ENCODE results near the gene IBTK. TPM values are rescaled to one million over a fixed set of nuclear protein-coding genes. Genes with fewer than 3 reads are reported as not detected.
A peak's percentile ranks its signal among the peaks of the same experiment; 100 is the strongest.
"Not testable (repeated sequence)": the region's sequence is repeated elsewhere in the genome, so short reads cannot be mapped to it uniquely, and the experiment has no call there.

Gene IBTK
- total and polyA plus RNA-seq, 5 donors: 16.9 to 39.1 (median 25.7) TPM

GRCh38 chr6:82263916-82264315 is 16.4 kb upstream of the IBTK start:
- no peak overlapping the region for H3K4me3 ChIP-seq (ENCODE audit: low read length)
- 80% methylated on average over 3 of the region's 3 CpGs for WGBS
- no peaks in the 10 kb centered on the region for H3K4me1 ChIP-seq (ENCODE audit: control insufficient read depth, insufficient read depth, low read length)
- intact Hi-C loops (cut with DNase I): no loop called here
- H3K9me3 ChIP-seq (ENCODE audit: control insufficient read depth, low read length): no peaks in the 10 kb centered on the region
- H3K27me3 ChIP-seq (ENCODE audit: control insufficient read depth, insufficient read depth): no peaks in the 10 kb centered on the region
- ATAC-seq (no peak), DNase-seq (no peak)
- no peak overlapping the region for H3K27ac ChIP-seq (ENCODE audit: low read length)

- intact Hi-C loops (cut with DNase I): no loop called here
- Histone ChIP-seq H3K4me1 (ENCODE audit: control insufficient read depth, insufficient read depth, low read length) (no peaks in the 10 kb centered on the region), H3K4me3 (ENCODE audit: low read length) (no peak overlapping the region), H3K9me3 (ENCODE audit: control insufficient read depth, low read length) (no peaks in the 10 kb centered on the region), H3K27ac (ENCODE audit: low read length) (no peak overlapping the region), H3K27me3 (ENCODE audit: control insufficient read depth, insufficient read depth) (no peaks in the 10 kb centered on the region)
- 78% methylated on average over 2 of the region's 2 CpGs for WGBS
- DNase-seq: no peak
- ATAC-seq: peak; percentile 14 to 64
Observed at GRCh38 chr6:82260997-82261732, 13.6 kb upstream of the IBTK start.

GRCh38 chr6:82259389-82259788 is 11.8 kb upstream of the IBTK start:
- no peak for DNase-seq
- H3K27ac ChIP-seq (ENCODE audit: low read length): no peak overlapping the region
- no peak overlapping the region for H3K4me3 ChIP-seq (ENCODE audit: low read length)
- ATAC-seq: no peak
- H3K9me3 ChIP-seq (ENCODE audit: control insufficient read depth, low read length): no peaks in the 10 kb centered on the region
- intact Hi-C loops (cut with DNase I): no loop called here
- no peaks in the 10 kb centered on the region for H3K27me3 ChIP-seq (ENCODE audit: control insufficient read depth, insufficient read depth)
- no peaks in the 10 kb centered on the region for H3K4me1 ChIP-seq (ENCODE audit: control insufficient read depth, insufficient read depth, low read length)
- 71% methylated on average over 1 of the region's 1 CpG for WGBS

GRCh38 chr6:82257088-82257774 is 9.7 kb upstream of the IBTK start:
- Histone ChIP-seq H3K9me3 (ENCODE audit: control insufficient read depth, low read length) (no peaks in the 10 kb centered on the region), H3K27me3 (ENCODE audit: control insufficient read depth, insufficient read depth) (no peaks in the 10 kb centered on the region), H3K4me1 (ENCODE audit: control insufficient read depth, insufficient read depth, low read length) (no peaks in the 10 kb centered on the region), H3K27ac (ENCODE audit: low read length) (no peak overlapping the region), H3K4me3 (ENCODE audit: low read length) (no peak overlapping the region)
- DNase-seq (no peak), ATAC-seq (no peak)
- WGBS: 63% methylated on average over 1 of the region's 1 CpG
- intact Hi-C loops (cut with DNase I): no loop called here

GRCh38 chr6:82254722-82255121 is 7.2 kb upstream of the IBTK start:
- not testable (repeated sequence) for H3K4me3 ChIP-seq (ENCODE audit: low read length); ATAC-seq; H3K27me3 ChIP-seq (ENCODE audit: control insufficient read depth, insufficient read depth); H3K9me3 ChIP-seq (ENCODE audit: control insufficient read depth, low read length); H3K27ac ChIP-seq (ENCODE audit: low read length); DNase-seq; H3K4me1 ChIP-seq (ENCODE audit: control insufficient read depth, insufficient read depth, low read length)
- intact Hi-C loops (cut with DNase I): loop anchor here in 1 of 4 donors (5.0 kb wide), 1 partner anchor 803 kb away; no protein-coding TSS in a partner anchor
- WGBS: 93% methylated on average over 5 of the region's 5 CpGs

GRCh38 chr6:82251942-82252341 is 4.4 kb upstream of the IBTK start:
- Histone ChIP-seq H3K4me3 (ENCODE audit: low read length) (no peak overlapping the region), H3K4me1 (ENCODE audit: control insufficient read depth, insufficient read depth, low read length) (no peaks in the 10 kb centered on the region), H3K27me3 (ENCODE audit: control insufficient read depth, insufficient read depth) (no peaks in the 10 kb centered on the region), H3K27ac (ENCODE audit: low read length) (no peak overlapping the region), H3K9me3 (ENCODE audit: control insufficient read depth, low read length) (no peaks in the 10 kb centered on the region)
- DNase-seq (no peak), ATAC-seq (no peak)
- intact Hi-C loops (cut with DNase I): loop anchor here in 2 of 4 donors (2.0 to 5.0 kb wide), 2 partner anchors 805 kb away; no protein-coding TSS in a partner anchor

- WGBS: 85% methylated on average over 12 of the region's 12 CpGs
- H3K4me3 ChIP-seq (ENCODE audit: low read length): no peak overlapping the region
- no peaks in the 10 kb centered on the region for H3K27me3 ChIP-seq (ENCODE audit: control insufficient read depth, insufficient read depth)
- H3K9me3 ChIP-seq (ENCODE audit: control insufficient read depth, low read length): no peaks in the 10 kb centered on the region
- H3K4me1 ChIP-seq (ENCODE audit: control insufficient read depth, insufficient read depth, low read length): no peaks in the 10 kb centered on the region
- no peak overlapping the region for H3K27ac ChIP-seq (ENCODE audit: low read length)
- DNase-seq (no peak), ATAC-seq (no peak)
- intact Hi-C loops (cut with DNase I): loop anchor here in 2 of 4 donors (2.0 to 5.0 kb wide), 2 partner anchors 807 to 808 kb away; no protein-coding TSS in a partner anchor
Observed at GRCh38 chr6:82249381-82250253, 2.1 kb upstream of the IBTK start.

- peak overlapping the region; percentile 76 for H3K4me3 ChIP-seq (ENCODE audit: low read length)
- H3K9me3 ChIP-seq (ENCODE audit: control insufficient read depth, low read length): no peaks in the 10 kb centered on the region
- H3K27ac ChIP-seq (ENCODE audit: low read length): peak overlapping the region; percentile 96
- WGBS: 36% methylated on average over 10 of the region's 10 CpGs
- intact Hi-C loops (cut with DNase I): no loop called here
- peak; percentile 1 for ATAC-seq
- peak in 1 of 3 donors; percentile 54 for DNase-seq
- H3K4me1 ChIP-seq (ENCODE audit: control insufficient read depth, insufficient read depth, low read length): no peaks in the 10 kb centered on the region
- no peaks in the 10 kb centered on the region for H3K27me3 ChIP-seq (ENCODE audit: control insufficient read depth, insufficient read depth)
Observed at GRCh38 chr6:82248273-82248735, 760 bp upstream of the IBTK start.

GRCh38 chr6:82246802-82247504 is 591 bp downstream of the IBTK start:
- peak overlapping the region; percentile 94 for H3K27ac ChIP-seq (ENCODE audit: low read length)
- ATAC-seq (peak; percentile 75 to 81), DNase-seq (peak; percentile 69 to 82 (median 77))
- WGBS: 1% methylated on average over 32 of the region's 32 CpGs
- H3K4me3 ChIP-seq (ENCODE audit: low read length): peak overlapping the region; percentile 76
- H3K4me1 ChIP-seq (ENCODE audit: control insufficient read depth, insufficient read depth, low read length): no peaks in the 10 kb centered on the region
- no peaks in the 10 kb centered on the region for H3K9me3 ChIP-seq (ENCODE audit: control insufficient read depth, low read length)
- intact Hi-C loops (cut with DNase I): no loop called here
- no peaks in the 10 kb centered on the region for H3K27me3 ChIP-seq (ENCODE audit: control insufficient read depth, insufficient read depth)

GRCh38 chr6:82246370-82246769 is 1.2 kb downstream of the IBTK start:
- WGBS: 84% methylated on average over 12 of the region's 12 CpGs
- intact Hi-C loops (cut with DNase I): no loop called here
- ATAC-seq (no peak), DNase-seq (peak in 1 of 3 donors; percentile 39)
- no peaks in the 10 kb centered on the region for H3K4me1 ChIP-seq (ENCODE audit: control insufficient read depth, insufficient read depth, low read length)
- H3K4me3 ChIP-seq (ENCODE audit: low read length): peak overlapping the region; percentile 76
- H3K27me3 ChIP-seq (ENCODE audit: control insufficient read depth, insufficient read depth): no peaks in the 10 kb centered on the region
- no peak overlapping the region for H3K27ac ChIP-seq (ENCODE audit: low read length)
- H3K9me3 ChIP-seq (ENCODE audit: control insufficient read depth, low read length): no peaks in the 10 kb centered on the region
